GM21390 (cell line): ENCODE measurements around the gene FOXL2NB.

Experiments used
- ATAC-seq: cut with Tn5 transposase; IDR thresholded peaks from one replicate; pipeline ENCODE4 v1.9.1; 2021; ENCODE audit not compliant: unreplicated experiment

FOXL2NB gene

GRCh38 chr3:138987181-138987580, 40.2 kb downstream of the FOXL2NB start:
- no peak for ATAC-seq

GRCh38 chr3:138995706-138996105, 48.7 kb downstream of the FOXL2NB start:
- ATAC-seq: no peak
